ENCODE results near the gene ADCYAP1. TPM values are rescaled to one million over a fixed set of nuclear protein-coding genes. Genes with fewer than 3 reads are reported as not detected.

The ADCYAP1 gene
- total RNA-seq, 4 donors from 2014 or later = 0.32 to 4.6 (median 0.83) TPM

DNA sequence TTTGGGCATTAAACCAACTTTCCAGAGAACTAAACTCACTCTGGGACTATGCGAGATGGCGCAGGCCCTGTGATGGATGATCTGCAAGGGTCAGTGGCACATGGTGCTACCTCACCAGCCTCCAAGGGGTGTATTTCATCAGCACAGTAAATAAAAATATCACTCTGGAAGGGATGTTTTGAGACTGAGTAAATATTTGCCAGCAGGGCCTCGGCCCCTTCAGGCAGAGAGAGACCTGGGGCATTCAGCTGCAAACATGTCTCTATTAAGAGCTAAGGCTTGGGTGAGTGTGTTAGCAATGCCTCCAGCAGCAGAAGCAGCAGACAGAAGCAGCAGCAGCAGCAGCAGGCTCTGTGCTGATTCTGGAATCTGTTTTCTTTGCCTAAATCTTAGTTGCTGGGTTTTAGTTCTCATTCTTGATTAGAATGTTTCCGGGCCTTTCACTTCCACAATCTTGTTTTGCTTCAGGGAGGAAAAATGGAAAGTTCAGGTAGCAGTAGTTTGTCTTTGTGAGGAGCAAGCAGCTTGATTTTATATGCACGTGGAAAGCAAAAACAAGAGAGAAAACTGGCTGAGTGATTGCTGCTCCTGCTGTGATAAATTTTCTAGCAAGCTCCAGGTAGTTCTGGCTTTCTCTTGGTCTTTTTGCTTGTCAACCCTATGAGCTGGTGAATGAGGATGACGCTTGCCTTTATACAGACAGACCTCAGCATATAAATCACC, 18.6 kb downstream of the ADCYAP1 start:
- ATAC-seq (ENCODE audit: low FRiP score) (no peak), DNase-seq (ENCODE audit: low spot score) (no peak)

DNA sequence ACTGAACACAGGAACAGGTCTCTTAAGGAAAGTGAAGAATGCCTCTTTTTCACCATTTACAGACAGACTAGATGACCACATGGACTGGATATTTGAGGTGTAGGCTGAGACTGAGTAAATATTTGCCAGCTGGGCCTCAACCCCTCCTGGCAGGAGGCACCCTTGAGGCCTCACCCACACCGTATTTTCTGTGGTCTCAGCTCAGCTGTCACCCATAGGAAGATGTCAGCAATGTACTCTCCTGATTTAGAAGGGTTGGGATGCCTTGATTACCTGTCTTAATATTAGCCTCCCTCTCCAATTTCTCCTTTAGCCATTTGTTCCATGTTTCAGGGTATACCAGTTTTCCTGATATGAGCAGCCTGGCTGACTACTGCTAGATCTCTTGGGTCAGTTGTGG, 20.3 kb downstream of the ADCYAP1 start:
- ATAC-seq (ENCODE audit: low FRiP score) = no peak
- DNase-seq (ENCODE audit: low spot score) = no peak
- TF ChIP-seq, protein P1, sequence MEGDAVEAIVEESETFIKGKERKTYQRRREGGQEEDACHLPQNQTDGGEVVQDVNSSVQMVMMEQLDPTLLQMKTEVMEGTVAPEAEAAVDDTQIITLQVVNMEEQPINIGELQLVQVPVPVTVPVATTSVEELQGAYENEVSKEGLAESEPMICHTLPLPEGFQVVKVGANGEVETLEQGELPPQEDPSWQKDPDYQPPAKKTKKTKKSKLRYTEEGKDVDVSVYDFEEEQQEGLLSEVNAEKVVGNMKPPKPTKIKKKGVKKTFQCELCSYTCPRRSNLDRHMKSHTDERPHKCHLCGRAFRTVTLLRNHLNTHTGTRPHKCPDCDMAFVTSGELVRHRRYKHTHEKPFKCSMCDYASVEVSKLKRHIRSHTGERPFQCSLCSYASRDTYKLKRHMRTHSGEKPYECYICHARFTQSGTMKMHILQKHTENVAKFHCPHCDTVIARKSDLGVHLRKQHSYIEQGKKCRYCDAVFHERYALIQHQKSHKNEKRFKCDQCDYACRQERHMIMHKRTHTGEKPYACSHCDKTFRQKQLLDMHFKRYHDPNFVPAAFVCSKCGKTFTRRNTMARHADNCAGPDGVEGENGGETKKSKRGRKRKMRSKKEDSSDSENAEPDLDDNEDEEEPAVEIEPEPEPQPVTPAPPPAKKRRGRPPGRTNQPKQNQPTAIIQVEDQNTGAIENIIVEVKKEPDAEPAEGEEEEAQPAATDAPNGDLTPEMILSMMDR (IDR thresholded peaks at IDR 0.05) = no peak

More for the DNA sequence above, 18.6 kb downstream of the ADCYAP1 start:
- TF ChIP-seq, protein P1 (IDR thresholded peaks at IDR 0.05) = no peak

DNA sequence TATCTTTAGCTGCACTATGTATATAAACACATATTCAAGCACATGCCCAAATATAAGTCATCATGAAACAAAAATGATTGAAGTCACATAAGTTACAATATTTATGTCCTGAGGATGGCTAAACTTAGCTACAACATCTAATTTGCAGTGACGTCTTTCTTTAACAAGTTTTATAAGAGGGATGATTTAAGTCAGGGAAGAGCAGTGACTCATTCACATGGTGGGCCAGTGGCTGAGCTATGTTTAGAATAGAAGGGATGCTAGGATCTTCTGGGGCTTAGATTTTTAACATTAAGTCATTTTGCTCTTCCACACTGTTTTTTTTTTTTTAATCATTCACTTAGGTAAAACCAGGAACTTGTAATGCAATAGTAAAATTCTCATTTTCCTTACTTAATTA, 22.3 kb downstream of the ADCYAP1 start:
- TF ChIP-seq, protein P1 (IDR thresholded peaks at IDR 0.05) = no peak
- no peak for ATAC-seq (ENCODE audit: low FRiP score)
- DNase-seq (ENCODE audit: low spot score) = no peak

DNA sequence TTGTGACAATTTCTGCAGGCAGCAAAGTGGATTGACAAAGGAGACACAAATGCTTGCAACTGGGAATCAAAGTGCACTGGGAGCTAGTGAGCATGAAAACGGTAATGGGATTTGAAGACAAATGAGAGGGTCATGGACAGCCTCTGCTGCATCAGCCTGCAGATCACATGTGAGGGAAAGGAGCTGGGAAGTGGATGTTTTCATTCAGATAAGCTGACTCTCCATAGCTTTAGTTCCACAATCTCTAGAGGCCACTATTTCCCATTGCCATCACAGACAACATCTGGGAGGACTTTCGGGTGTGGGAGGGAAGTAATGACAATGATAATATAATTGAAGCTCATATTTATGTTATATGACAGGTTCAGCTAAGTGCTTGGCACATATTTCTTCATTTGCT, 28.4 kb downstream of the ADCYAP1 start:
- DNase-seq (ENCODE audit: low spot score) = no peak
- TF ChIP-seq, protein P1 (IDR thresholded peaks at IDR 0.05) = no peak
- ATAC-seq (ENCODE audit: low FRiP score) = no peak

DNA sequence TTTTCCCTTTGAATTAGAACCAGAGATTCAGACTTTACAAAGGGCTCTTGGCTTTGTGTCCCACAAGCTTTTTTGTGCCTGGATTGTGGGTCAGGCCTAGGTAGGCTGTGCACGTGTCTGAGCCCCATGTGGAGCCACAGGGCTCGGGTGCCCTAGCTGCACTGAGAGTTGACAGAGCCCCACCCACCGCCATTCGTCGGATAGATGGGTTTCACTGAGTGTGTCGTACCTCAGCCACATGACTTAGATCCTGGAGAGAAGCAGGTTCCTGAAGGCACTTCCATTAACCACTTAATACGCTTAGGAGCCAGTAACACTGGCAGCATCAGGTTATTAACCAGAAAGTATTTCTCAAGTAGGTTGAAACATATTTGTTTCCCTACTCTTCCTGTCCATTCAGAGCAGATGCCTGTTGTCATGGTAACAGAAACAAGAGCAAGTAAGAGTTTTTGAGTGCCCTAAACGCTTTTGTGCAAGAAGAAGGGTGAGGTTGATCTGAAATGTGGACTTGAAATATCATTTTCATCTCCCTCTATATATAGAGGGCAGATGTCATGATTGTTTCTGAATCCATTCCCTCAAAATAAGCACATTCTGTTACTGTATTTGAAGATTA, 30.0 kb downstream of the ADCYAP1 start:
- no peak for DNase-seq (ENCODE audit: low spot score)
- no peak for ATAC-seq (ENCODE audit: low FRiP score)
- TF ChIP-seq, protein P1 (IDR thresholded peaks at IDR 0.05) = no peak

DNA sequence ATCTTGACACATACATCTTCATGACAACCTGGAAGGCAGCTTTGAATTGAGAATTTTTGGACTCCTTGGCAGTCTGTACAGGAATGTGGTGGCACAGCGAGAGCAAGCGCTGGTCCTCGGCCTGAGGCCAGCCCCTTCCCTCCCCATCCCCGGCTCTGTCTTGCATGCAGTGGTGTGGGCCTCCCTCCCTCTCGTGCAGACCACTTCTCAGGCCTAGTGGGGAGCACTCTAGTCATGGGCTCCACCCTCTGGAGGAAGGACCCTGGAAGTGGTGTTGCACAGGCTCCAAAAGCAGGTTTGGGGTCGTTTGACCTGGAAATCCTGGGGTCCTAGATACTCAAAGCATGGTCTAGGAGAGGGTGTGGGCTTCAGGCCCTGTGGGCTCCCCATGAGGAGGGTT, 32.3 kb downstream of the ADCYAP1 start:
- TF ChIP-seq, protein P1 (IDR thresholded peaks at IDR 0.05) = no peak
- ATAC-seq (ENCODE audit: low FRiP score) = no peak
- DNase-seq (ENCODE audit: low spot score) = no peak

DNA sequence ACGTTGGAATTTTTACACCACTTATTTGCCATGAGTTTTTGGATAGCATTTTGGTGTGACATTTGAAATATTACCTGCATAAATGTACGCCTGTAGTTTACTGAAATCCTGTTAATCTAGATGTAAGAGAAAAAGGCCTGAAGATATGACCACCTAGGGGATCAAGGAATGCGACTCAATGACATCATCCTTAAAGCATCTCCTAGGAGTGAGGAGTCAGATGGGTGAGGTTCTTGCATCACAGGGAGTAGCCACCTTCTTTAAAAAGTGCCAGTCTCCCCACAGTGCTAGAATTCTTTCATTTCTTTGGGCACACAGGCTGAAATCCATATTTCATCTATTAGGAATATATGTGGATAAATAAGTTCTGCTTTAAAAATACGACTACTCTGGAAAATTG, 34.5 kb downstream of the ADCYAP1 start:
- no peak for ATAC-seq (ENCODE audit: low FRiP score)
- DNase-seq (ENCODE audit: low spot score) = no peak
- TF ChIP-seq, protein P1 (IDR thresholded peaks at IDR 0.05) = no peak
